Gastroesophageal sphincter (tissue), 3 donors: ENCODE measurements around the gene LENG1.

Experiments
- CTCF ChIP-seq, 4 experiments: fragments of 200-600 bp in 2 of 4; fragments of 450-650 bp in 2 of 4; sonication (generic) in 1 of 4; IDR thresholded peaks; one replicate each; pipeline ENCODE4 v1.5.1; 2017 to 2019; ENCODE audit warnings: antibody characterized with exemption in 4 of 4, mild to moderate bottlenecking in 2 of 4, moderate library complexity in 2 of 4
- EP300 ChIP-seq: sonication (generic); formaldehyde crosslinking; IDR thresholded peaks from one replicate; pipeline ENCODE4 v1.6.1; 2017; ENCODE audit warnings: antibody characterized with exemption, mild to moderate bottlenecking
- POLR2A ChIP-seq, 2 donors: fragments of 450-650 bp; IDR thresholded peaks; one replicate each; pipeline ENCODE4 v1.6.1; 2017; ENCODE audit warnings: antibody characterized with exemption in 2 of 2, mild to moderate bottlenecking in 2 of 2, moderate library complexity in 1 of 2
- POLR2AphosphoS5 ChIP-seq: sonication (generic); formaldehyde crosslinking; IDR thresholded peaks from one replicate; pipeline ENCODE4 v1.6.1; 2017; ENCODE audit warnings: antibody characterized with exemption

- TF ChIP-seq CTCF (IDR thresholded peaks at IDR 0.05) (no peak), EP300 (no peak), POLR2A (IDR thresholded peaks at IDR 0.05) (no peak), POLR2AphosphoS5 (no peak)
These were observed 1.3 kb upstream of the LENG1 start for GRCh38 chr19:54160854-54161253.
